ENCODE results near the gene KRTAP4-12.
"Not testable (repeated sequence)": the region's sequence is repeated elsewhere in the genome, so short reads cannot be mapped to it uniquely, and the experiment has no call there.

The KRTAP4-12 gene

DNA sequence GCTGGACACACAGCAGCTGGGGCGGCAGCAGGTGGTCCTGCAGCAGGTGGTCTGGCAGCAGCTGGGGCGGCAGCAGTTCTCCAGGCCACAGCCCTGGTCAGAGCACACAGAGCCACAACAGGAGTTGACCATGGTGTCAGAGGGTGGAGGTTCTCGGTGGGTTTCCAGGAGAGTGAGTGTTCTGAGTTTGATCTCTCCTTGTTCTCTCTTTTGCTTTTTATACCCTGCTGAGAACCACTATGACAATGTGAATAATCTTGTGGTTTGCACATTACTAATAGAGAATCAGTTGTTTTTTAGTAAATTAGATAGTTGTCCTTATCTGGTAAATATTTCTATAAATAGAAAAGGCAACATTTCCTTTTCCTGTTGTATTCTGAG is at the start of gene KRTAP4-12:
Gene KRTAP4-12 (minus strand): TSS at position 192 of the 381 bp plus-strand sequence. CDS start 60 bp downstream, at position 132.
- DNase-seq = not testable (repeated sequence)

DNA sequence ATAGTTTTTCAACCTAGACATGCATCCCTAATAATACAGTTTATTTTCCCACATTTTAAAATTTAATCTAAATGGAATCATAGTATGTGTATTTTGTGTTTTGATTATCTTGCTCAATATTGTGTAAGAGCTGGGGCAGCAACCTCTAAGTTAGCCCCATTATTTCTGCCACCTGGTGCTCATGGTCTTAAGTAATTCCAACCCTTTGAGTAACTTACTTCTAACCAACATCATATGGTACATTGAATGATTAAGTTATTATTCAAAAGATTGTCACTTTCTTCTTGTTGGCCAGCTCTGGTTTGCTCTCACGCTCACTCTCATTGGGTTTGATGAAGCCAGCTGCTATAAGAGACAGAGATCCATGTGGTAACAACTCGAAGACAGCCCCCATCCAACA is 47.9 kb upstream of the KRTAP4-12 start:
- no peak for DNase-seq

DNA sequence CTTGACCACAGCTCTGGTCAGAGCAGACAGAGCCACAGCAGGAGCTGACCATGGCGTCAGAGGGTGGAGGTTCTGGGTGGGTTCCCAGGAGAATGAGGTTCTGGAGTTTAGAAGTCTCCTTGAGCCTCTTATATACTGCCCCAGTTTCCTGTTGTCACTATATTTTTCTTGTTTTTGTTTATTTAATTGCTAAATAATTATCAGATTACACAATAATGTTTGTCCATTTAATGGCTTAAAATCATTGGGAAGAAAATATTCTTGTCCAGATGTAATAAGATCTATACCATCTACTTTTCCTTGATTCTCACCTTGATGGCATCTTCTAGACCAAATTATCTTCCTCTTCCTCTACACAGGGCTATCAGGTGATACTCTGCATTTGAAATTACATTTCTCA is 44.1 kb upstream of the KRTAP4-12 start, which contains the start of gene KRTAP4-3:
Gene KRTAP4-3 (minus strand): TSS at position 101 of the 400 bp plus-strand sequence. CDS start 49 bp downstream, at position 52.
- no peak for DNase-seq

DNA sequence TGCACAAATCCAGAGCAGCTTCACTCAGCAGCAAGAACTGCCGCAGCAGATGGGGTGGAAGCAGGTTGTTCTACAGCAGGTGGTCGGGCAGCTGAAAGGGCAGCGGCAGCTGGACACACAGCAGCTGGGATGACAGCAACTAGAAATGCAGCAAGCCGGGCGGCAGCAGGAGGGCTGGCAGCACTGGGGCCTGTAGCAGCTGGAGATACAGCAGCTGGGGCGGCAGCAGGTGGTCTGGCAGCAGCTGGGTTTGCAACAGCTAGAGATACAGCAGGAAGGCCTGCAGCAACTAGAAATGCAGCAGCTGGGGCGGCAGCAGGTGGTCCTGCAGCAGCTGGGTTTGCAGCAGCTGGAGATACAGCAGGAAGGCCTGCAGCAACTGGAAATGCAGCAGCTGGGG is 43.6 kb upstream of the KRTAP4-12 start:
- DNase-seq = no peak

DNA sequence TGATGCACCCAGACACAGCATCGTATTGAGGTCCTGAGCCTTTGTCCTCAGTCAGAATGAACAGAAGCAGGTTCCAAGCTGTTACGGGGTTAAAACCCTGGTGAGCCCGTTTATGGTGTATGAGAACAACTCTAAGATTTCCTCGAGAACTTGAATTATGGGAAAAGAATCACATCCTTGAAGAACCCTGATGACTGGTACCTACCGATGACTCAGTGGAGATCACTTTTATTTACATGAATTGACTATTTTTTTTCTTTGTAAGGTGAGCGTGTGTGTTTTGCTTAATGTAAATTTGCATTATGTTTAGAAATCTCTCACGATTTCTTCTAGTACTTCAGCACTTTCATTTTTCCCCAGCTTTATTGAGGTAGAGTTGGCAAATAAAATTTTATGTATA is 39.8 kb upstream of the KRTAP4-12 start:
- no peak for DNase-seq

DNA sequence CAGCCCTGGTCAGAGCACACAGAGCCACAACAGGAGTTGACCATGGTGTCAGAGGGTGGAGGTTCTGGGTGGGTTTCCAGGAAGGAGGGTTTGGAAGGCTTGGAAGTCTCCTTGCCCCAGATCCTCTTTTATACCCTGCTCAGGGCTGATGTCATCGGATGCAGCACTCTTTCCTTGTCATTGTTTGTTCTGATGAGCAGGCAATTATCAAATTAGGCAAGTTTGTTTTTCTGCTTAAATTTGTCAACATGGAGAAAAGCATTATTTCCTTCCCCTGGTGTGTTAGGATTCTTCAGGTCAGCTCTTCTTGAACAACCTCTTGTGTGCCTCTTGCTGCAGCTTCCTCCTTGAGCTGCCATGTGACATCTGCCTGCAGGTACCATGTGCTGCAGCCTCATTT is 36.7 kb upstream of the KRTAP4-12 start, which contains the start of gene KRTAP4-4:
Gene KRTAP4-4 (minus strand): TSS at position 101 of the 400 bp plus-strand sequence. CDS start 57 bp downstream, at position 44.
- no peak for DNase-seq

- DNase-seq = not testable (repeated sequence)
These were observed 36.2 kb upstream of the KRTAP4-12 start for GRCh38 chr17:41160190-41160589.

- DNase-seq = no peak
These were observed 29.9 kb upstream of the KRTAP4-12 start for GRCh38 chr17:41153856-41154255.

GRCh38 chr17:41151525-41151924 is 27.5 kb upstream of the KRTAP4-12 start:
- no peak for DNase-seq

- no peak for DNase-seq
These were observed 26.0 kb upstream of the KRTAP4-12 start for GRCh38 chr17:41150026-41150425.

GRCh38 chr17:41149652-41149985 is 25.6 kb upstream of the KRTAP4-12 start, which contains the start of gene KRTAP4-5:
Gene KRTAP4-5 (minus strand): TSS chr17:41149825. CDS start chr17:41149767, 58 bp downstream.
- DNase-seq = no peak

- DNase-seq = not testable (repeated sequence)
These were observed 25.1 kb upstream of the KRTAP4-12 start for GRCh38 chr17:41148971-41149651.

DNA sequence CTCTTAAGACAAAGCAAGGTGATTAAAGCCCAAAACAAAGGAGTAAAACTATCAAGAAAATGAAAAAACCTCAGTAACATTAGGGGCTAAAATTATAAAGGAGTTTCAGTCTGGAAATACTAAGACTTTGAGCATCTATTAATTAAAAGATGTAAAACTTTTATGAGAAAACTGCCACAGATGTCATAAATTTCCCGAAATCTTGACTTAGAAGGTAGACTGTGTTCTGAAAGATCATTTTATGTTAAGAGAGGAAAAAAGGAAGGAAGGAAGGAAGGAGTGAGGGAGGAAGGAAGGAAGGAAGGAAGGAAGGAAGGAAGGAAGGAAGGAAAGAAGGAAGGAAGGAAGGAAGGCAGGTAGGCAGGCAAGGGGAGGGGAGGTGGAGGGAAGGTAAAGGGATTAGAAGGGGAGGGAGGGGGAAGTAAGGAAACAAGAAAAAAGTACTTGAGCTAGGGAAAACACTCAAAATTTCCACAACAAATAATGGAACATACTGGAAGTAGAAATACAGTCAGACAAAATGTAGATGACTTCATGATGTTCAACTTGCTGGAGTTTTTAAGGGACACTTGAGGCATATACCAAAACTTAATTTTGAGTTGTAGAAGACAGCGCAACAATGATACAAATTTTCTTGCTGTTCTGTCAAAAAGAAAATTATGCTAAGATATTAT is 23.7 kb upstream of the KRTAP4-12 start:
- no peak for DNase-seq

GRCh38 chr17:41145261-41145660 is 21.3 kb upstream of the KRTAP4-12 start:
- DNase-seq = no peak

DNA sequence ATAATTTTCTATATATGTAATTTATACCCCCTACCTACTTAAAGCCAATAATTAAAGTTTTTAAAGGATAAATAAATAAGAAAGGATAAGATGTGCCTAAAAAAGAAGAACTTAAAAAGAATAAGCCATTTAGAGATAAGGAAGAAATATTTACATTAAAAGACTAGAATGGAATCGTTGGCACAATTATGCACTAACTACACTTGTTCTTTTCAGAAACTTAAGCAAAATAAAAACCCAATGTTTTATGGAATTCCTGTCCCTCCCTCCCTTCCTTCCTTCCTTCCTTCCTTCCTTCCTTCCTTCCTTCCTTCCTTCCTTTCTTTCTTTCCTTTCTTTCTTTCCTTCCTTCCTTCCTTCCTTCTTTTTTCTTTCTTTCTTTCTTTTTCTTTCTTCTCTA is 20.9 kb upstream of the KRTAP4-12 start:
- no peak for DNase-seq

- DNase-seq = no peak
These were observed 17.4 kb upstream of the KRTAP4-12 start for GRCh38 chr17:41141361-41141760.

GRCh38 chr17:41140360-41141131 is 16.6 kb upstream of the KRTAP4-12 start, which contains the start of gene KRTAP4-6:
Gene KRTAP4-6 (minus strand): TSS chr17:41140544. CDS start chr17:41140487, 57 bp downstream.
- no peak for DNase-seq

DNA sequence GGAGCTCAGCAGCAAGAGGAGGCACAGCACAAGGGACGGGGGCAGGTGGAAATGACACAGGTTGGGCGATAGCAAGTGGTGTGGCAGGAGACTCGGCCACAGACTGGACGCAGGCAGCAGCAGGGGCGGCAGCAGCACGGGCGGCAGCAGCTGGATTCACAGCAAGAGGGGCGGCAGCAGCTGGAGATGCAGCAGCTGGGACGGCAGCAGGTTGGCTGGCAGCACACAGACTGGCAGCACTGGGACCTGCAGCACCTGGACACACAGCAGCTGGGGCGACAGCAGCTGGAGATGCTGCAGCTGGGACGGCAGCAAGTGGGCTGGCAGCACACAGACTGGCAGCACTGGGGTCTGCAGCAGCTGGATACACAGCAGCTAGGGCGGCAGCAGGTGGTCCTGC is 15.9 kb upstream of the KRTAP4-12 start:
- not testable (repeated sequence) for DNase-seq

DNA sequence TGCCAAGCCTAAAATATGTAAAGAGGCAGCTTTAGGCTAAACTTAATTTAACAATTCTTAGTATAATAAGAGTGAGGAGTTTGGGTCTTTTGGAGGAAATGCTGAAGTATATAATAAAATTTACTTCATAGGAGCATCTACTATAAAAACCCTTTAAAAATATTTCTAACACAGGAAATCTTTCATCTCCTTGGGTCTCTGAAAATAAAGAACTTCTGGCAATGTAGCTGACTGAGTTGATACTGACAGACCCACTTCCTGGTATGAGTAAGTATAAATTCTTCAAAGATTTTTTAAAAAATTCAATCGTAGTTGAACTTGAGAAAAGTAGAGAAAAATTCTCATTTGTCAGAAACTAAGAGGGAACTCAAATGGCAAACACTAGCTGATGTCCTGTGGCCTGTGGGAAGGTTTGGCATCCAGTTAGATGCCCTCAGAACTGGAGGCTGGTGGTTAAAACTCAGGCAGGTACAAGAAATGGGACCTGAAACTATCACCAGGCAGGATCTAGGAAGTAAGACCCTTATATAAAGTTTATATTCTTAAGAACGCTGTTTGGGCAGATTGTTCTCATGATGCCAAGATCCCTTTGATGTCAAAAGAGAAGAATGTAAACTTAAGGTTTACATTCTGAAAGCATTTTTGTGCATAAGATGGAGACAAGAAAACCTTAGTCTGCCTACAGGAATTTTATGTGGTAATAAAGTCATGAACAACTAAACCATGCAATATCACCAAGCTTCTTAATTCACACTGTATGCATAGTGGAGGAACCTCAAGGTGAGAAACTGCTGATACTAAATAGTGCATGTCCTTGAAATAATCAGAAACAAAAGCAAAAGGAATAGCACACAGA is 10.1 kb upstream of the KRTAP4-12 start:
- DNase-seq = no peak

DNA sequence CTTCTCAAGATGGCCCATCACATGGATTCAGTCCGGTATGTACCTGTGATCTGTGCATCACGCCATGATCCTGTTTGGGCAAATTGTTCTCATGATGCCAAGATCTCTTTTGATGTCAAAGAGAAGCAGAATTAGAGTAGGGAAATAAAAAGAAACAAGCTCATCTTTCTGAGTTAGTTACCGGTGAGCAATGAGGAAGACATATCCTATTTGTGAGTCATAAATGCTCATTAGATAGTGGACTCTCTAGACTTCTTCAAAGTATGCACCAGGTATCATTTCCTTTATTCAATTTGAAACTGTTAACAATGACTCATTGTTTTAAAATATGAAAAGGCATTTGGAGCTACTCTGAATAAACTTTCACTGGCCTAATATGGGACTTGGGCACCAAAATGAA is 8.0 kb upstream of the KRTAP4-12 start:
- DNase-seq = no peak

DNA sequence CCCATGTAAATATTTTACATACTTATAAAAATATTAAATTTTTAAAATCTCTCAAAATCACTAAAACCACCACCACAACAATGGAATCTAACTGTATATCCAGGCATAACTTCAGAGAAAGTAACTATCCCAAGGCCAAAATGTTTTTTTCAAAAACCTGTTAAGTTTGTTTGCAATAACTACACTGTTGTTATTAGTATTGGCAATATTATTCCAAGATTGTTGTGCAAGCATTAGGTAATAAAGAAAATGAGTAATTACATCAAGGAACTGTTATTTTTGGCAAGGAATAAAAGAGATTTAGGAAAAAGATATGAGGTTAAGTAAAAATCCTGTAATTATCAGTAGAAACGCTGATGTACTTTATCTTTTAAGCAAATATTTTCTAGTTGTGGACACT is 3.4 kb upstream of the KRTAP4-12 start:
- DNase-seq = no peak

GRCh38 chr17:41126412-41126811 is 2.4 kb upstream of the KRTAP4-12 start:
- no peak for DNase-seq
